IPS-18c (cell line): ENCODE data around the gene TMEM245.
"Not testable (repeated sequence)": the region's sequence is repeated elsewhere in the genome, so short reads cannot be mapped to it uniquely, and the experiment has no call there.

Experiments used
- H3K4me3 ChIP-seq: 2 replicates; pipeline ENCODE4 v1.7.0; 2013; ENCODE audit warnings: low read depth, mild to moderate bottlenecking, low read length, moderate library complexity; ENCODE audit not compliant: insufficient read depth
- H3K9me3 ChIP-seq: one replicate; pipeline ENCODE4 v1.6.1; 2013; ENCODE audit warnings: mild to moderate bottlenecking, low read length, moderate library complexity; ENCODE audit not compliant: control insufficient read depth, insufficient read depth

TMEM245 gene

DNA sequence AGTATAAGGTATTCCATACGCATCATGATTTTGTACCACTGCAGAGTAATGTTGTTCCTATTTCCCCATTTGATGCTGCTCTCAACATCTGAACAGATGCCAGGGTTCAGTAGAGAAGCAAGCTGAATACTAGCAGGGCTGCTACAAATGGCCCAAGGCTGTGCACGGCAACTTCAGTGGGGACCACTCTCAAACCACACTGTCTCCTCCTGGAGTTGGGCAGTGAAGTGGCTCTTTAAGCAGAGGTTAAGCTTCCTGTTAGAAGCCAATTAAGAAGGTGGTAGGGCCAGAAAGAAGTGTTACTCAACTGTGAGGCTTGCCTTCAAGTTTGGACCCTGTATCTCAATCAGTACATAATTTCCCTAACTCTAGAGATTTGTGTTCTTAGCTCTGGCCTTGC, 32.0 kb downstream of the TMEM245 start:
- H3K9me3 ChIP-seq: no peaks in the 10 kb centered on the region
- H3K4me3 ChIP-seq: no peak overlapping the region

DNA sequence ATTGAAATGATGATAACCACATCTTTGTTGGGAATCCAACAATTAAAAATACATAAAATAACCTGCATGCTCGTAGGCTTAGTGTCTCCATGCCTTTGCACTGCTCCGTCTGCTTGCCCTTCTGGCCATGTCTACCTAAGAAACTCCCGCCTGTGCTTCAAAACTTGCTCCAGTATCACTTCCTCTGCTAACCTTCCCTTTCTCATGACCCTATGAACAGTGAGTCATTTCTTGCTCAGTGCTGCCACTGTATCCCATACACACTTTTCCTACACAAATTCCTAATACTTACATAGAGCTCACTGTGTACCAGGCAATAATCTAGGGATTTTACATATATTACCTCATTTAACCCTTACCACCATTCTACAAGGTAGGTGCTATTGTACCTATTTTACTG, 33.5 kb downstream of the TMEM245 start:
- Histone ChIP-seq H3K9me3 (no peaks in the 10 kb centered on the region), H3K4me3 (no peak overlapping the region)

- Histone ChIP-seq H3K9me3 (no peaks in the 10 kb centered on the region), H3K4me3 (no peak overlapping the region)
These were observed 34.2 kb downstream of the TMEM245 start for GRCh38 chr9:109085510-109085909.

GRCh38 chr9:109083813-109084405, 35.8 kb downstream of the TMEM245 start:
- Histone ChIP-seq H3K9me3 (no peaks in the 10 kb centered on the region), H3K4me3 (no peak overlapping the region)

- H3K4me3 ChIP-seq: no peak overlapping the region
- H3K9me3 ChIP-seq: no peaks in the 10 kb centered on the region
These were observed 36.6 kb downstream of the TMEM245 start for GRCh38 chr9:109083141-109083540.

DNA sequence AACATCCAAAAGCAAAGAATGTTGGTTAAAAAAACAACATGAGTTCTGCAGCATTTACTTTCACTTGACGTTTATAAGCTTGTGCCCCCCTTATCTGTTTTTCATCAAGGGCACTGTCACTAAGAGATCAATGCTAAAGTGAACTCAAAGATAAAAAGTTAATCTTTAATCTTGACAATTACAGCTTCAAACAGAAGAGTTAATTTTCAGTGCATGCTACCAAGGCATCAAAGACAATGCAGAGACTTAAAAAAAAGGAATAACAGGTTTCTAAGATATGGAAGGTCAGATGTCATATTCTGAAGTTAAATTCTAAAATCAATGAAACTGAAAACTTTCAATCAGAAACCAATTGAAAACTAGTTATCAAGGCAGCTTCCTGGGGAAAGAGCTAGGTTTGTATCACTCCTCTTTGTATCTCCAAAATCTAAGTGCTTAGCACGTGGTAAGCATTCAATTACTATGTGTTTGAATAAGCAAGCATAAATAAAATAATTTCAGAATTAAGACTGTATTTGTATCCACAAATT, 37.6 kb downstream of the TMEM245 start:
- no peaks in the 10 kb centered on the region for H3K9me3 ChIP-seq
- H3K4me3 ChIP-seq: no peak overlapping the region

- no peaks in the 10 kb centered on the region for H3K9me3 ChIP-seq
These were observed 45.4 kb downstream of the TMEM245 start for GRCh38 chr9:109074236-109074889.

GRCh38 chr9:109072821-109073435, 46.8 kb downstream of the TMEM245 start:
- H3K9me3 ChIP-seq: no peaks in the 10 kb centered on the region
- H3K4me3 ChIP-seq: no peak overlapping the region

More at GRCh38 chr9:109074236-109074889, 45.4 kb downstream of the TMEM245 start:
- H3K4me3 ChIP-seq: no peak overlapping the region

DNA sequence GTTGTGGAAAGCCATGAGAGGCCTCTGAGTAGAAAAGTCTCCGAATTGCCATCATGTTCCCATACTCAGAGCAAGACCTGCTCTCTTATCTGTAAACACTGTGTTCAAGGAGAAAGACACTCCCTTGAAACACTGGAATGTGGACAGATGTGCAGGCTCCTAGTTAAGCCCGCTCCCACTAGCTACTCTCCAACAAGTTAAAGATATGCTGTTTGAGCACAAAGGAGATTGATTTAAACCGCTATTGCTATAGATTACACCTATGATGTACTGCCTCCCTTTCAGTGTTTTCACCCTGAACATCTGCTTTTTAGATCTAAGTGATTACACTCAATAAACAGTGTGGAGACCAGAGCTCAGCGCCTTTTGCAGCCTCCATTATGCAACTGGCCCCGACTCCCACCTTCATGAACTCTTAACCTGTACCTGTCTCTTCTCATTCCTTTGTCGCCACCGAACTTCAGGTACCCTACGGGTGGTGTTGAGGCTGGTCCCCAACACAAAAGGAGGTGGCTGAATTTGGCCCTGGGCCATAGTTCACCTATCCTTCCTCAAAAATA, 47.5 kb downstream of the TMEM245 start:
- H3K4me3 ChIP-seq: no peak overlapping the region

DNA sequence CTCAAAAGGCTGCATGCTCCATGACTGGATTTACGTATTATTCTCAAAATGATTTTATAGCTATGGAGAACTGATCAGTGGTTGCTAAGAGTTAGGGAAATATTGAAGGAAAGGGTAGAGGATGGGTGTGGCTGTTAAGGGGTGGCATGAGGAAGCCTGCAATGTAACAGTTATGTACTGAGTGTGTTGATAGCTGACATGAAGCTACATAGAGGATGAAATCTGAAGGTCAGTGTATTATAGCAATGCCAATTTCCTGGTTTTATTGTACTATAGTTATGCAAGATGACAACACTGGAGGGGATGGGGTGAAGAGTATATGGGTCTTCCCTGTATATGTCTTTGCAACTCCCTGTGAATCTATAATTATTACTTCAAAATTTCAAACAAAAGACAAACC, 51.0 kb downstream of the TMEM245 start:
- no peak overlapping the region for H3K4me3 ChIP-seq
- no peaks in the 10 kb centered on the region for H3K9me3 ChIP-seq

More for the DNA sequence above, 47.5 kb downstream of the TMEM245 start:
- no peaks in the 10 kb centered on the region for H3K9me3 ChIP-seq

- Histone ChIP-seq H3K4me3 (no peak overlapping the region), H3K9me3 (no peaks in the 10 kb centered on the region)
These were observed 54.6 kb downstream of the TMEM245 start for GRCh38 chr9:109064963-109065702.

- H3K4me3 ChIP-seq: no peak overlapping the region
- H3K9me3 ChIP-seq: no peaks in the 10 kb centered on the region
These were observed 56.0 kb downstream of the TMEM245 start for GRCh38 chr9:109063760-109064159.

DNA sequence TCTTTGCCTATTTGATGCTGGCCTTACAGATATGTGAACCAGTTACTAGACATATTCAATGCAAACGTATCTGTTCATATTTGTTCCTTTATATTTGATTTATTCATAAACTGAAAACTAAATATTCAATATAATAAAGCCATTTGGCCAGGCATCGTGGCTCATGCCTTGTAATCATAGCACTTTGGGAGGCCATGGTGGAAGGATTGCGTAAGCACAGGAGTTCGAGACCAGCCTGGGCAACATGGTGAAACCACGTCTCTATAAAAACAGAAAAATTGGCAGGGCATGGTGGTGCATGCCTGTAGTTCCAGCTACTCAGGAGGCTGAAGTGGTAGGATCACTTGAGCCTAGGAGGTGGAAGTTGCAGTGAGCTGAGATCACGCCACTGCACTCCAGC, 57.2 kb downstream of the TMEM245 start:
- Histone ChIP-seq H3K4me3 (no peak overlapping the region), H3K9me3 (no peaks in the 10 kb centered on the region)

- Histone ChIP-seq H3K9me3 (no peaks in the 10 kb centered on the region), H3K4me3 (no peak overlapping the region)
These were observed 59.6 kb downstream of the TMEM245 start for GRCh38 chr9:109060191-109060590.

GRCh38 chr9:109053121-109053520, 66.6 kb downstream of the TMEM245 start:
- H3K4me3 ChIP-seq: not testable (repeated sequence)

GRCh38 chr9:109052416-109052815, 67.3 kb downstream of the TMEM245 start:
- no peak overlapping the region for H3K4me3 ChIP-seq

More at GRCh38 chr9:109053121-109053520, 66.6 kb downstream of the TMEM245 start:
- H3K9me3 ChIP-seq: not testable (repeated sequence)

GRCh38 chr9:109051733-109052132, 68.0 kb downstream of the TMEM245 start:
- H3K4me3 ChIP-seq: no peak overlapping the region

More at GRCh38 chr9:109052416-109052815, 67.3 kb downstream of the TMEM245 start:
- H3K9me3 ChIP-seq: no peaks in the 10 kb centered on the region

More at GRCh38 chr9:109051733-109052132, 68.0 kb downstream of the TMEM245 start:
- H3K9me3 ChIP-seq: no peaks in the 10 kb centered on the region
